ENCODE measurements around the gene NONO.

DNA sequence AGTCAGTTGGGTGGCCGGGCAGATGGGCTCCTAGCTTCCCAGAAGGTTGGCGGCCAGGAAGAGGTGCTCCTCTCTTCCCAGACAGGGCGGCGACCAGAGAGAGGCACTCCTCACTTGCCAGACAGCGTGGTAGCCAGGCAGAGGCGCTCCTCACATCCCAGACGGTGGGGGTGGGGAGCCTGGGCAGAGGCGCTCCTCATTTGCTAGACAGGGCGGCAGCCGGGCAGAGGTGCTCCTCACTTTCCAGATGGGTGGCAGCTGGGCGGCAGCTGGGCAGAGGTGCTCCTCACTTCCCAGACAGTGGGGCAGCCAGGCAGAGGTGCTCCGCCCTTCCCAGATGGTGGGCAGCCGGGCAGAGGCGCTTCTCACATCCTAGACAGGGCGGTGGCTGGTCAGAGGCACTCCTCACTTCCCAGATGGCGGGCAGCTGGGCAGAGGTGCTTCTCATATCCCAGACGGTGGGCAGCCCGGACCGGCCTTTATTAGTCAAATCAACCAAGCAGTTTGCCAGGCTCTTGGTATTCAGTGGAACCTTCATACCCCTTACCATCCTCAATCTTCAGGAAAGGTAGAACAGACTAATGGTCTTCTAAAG lies 13.5 kb upstream of the NONO start:
- TF ChIP-seq, protein P1, sequence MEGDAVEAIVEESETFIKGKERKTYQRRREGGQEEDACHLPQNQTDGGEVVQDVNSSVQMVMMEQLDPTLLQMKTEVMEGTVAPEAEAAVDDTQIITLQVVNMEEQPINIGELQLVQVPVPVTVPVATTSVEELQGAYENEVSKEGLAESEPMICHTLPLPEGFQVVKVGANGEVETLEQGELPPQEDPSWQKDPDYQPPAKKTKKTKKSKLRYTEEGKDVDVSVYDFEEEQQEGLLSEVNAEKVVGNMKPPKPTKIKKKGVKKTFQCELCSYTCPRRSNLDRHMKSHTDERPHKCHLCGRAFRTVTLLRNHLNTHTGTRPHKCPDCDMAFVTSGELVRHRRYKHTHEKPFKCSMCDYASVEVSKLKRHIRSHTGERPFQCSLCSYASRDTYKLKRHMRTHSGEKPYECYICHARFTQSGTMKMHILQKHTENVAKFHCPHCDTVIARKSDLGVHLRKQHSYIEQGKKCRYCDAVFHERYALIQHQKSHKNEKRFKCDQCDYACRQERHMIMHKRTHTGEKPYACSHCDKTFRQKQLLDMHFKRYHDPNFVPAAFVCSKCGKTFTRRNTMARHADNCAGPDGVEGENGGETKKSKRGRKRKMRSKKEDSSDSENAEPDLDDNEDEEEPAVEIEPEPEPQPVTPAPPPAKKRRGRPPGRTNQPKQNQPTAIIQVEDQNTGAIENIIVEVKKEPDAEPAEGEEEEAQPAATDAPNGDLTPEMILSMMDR (IDR thresholded peaks at IDR 0.05), result no peak
- TF ChIP-seq POLR2A (IDR thresholded peaks at IDR 0.05), result no peak
- no peak for TF ChIP-seq POLR2AphosphoS5 (IDR thresholded peaks at IDR 0.05)
